Glomerular visceral epithelial cell (primary cell): ENCODE results near the gene DCTPP1.
A peak's percentile ranks its signal among the peaks of the same experiment; 100 is the strongest.
"Not testable (repeated sequence)": the region's sequence is repeated elsewhere in the genome, so short reads cannot be mapped to it uniquely, and the experiment has no call there.

Source experiments
- DNase-seq: peaks from one replicate; pipeline ENCODE4 v3.0.0-alpha.2; 2016; ENCODE audit errors: extremely low spot score

DCTPP1 gene

GRCh38 chr16:30429678-30430427 is at the start of gene DCTPP1:
Gene DCTPP1, minus strand, starts transcription at chr16:30430030. Its CDS starts 50 bp downstream, at chr16:30429980.
- peak; percentile 98 for DNase-seq

- DNase-seq: no peak
Measured at GRCh38 chr16:30478766-30479478, 49.1 kb upstream of the DCTPP1 start.

- not testable (repeated sequence) for DNase-seq
Measured at GRCh38 chr16:30477773-30478172, 47.9 kb upstream of the DCTPP1 start.

- DNase-seq: no peak
Measured at GRCh38 chr16:30476991-30477390, 47.2 kb upstream of the DCTPP1 start.

GRCh38 chr16:30474684-30475083 is 44.9 kb upstream of the DCTPP1 start:
- no peak for DNase-seq

- DNase-seq: no peak
Measured at GRCh38 chr16:30474074-30474452, 44.2 kb upstream of the DCTPP1 start.

- DNase-seq: no peak
Measured at GRCh38 chr16:30473231-30474073, 43.6 kb upstream of the DCTPP1 start.

- DNase-seq: no peak
Measured at GRCh38 chr16:30472328-30472942, 42.6 kb upstream of the DCTPP1 start, which contains the start of gene ITGAL. Gene ITGAL, plus strand, starts transcription at chr16:30472742. Its CDS starts 96 bp downstream, at chr16:30472838.

GRCh38 chr16:30470632-30470995 is 40.8 kb upstream of the DCTPP1 start:
- no peak for DNase-seq

- DNase-seq: no peak
Measured at GRCh38 chr16:30470170-30470512, 40.3 kb upstream of the DCTPP1 start.

- no peak for DNase-seq
Measured at GRCh38 chr16:30464078-30464477, 34.2 kb upstream of the DCTPP1 start.

GRCh38 chr16:30461426-30461825 is 31.6 kb upstream of the DCTPP1 start:
- DNase-seq: not testable (repeated sequence)

- no peak for DNase-seq
Measured at GRCh38 chr16:30459456-30459855, 29.6 kb upstream of the DCTPP1 start.

GRCh38 chr16:30458561-30459394 is 28.9 kb upstream of the DCTPP1 start:
- no peak for DNase-seq

- no peak for DNase-seq
Measured at GRCh38 chr16:30457743-30458560, 28.1 kb upstream of the DCTPP1 start.

GRCh38 chr16:30457256-30457655 is 27.4 kb upstream of the DCTPP1 start:
- DNase-seq: no peak

GRCh38 chr16:30456302-30456701 is 26.5 kb upstream of the DCTPP1 start:
- DNase-seq: no peak

- DNase-seq: not testable (repeated sequence)
Measured at GRCh38 chr16:30452709-30453580, 23.1 kb upstream of the DCTPP1 start.

GRCh38 chr16:30449116-30449435 is 19.2 kb upstream of the DCTPP1 start:
- no peak for DNase-seq
